Muscle of leg (tissue), 11 donors: Measurements from ENCODE around the gene CBX8. TPM values are rescaled to one million over a fixed set of nuclear protein-coding genes. Genes with fewer than 3 reads are reported as not detected.

Experiments
- DNase-seq: peaks from one replicate; pipeline ENCODE4 v3.0.0; 2013
- H3K27ac ChIP-seq: one replicate; pipeline ENCODE4 v1.5.1; 2013; ENCODE audit warnings: mild to moderate bottlenecking, low read length, control low read depth
- H3K27me3 ChIP-seq: one replicate; pipeline ENCODE4 v1.6.1; 2013; ENCODE audit warnings: low read length; ENCODE audit not compliant: control insufficient read depth, insufficient read depth
- H3K36me3 ChIP-seq: one replicate; pipeline ENCODE4 v1.6.1; 2013; ENCODE audit warnings: low read length; ENCODE audit not compliant: control insufficient read depth, insufficient read depth
- H3K4me1 ChIP-seq: one replicate; pipeline ENCODE4 v1.6.1; 2013; ENCODE audit warnings: low read length; ENCODE audit not compliant: control insufficient read depth, insufficient read depth
- H3K4me3 ChIP-seq: one replicate; pipeline ENCODE4 v1.5.1; 2013; ENCODE audit warnings: low read length, control low read depth
- H3K9me3 ChIP-seq: replicated peaks from 2 replicates; pipeline ENCODE4 v1.6.1; 2013; ENCODE audit warnings: low read depth, low read length; ENCODE audit not compliant: control insufficient read depth
- WGBS: methylation state at CpG from one replicate; pipeline ENCODE4 v1.1.5; 2013; ENCODE audit warnings: missing lambda C conversion rate; ENCODE audit not compliant: insufficient coverage; 5-methylcytosine and 5-hydroxymethylcytosine counted together
- polyA plus RNA-seq, 8 donors: library from polyadenylated mRNA; unstranded; fragments of 120-200 nt; gene quantifications; one replicate each; pipeline versions ENCODE4 v1.2.1 to v1.2.3, GENCODE V29; 2013; ENCODE audit warnings: inconsistent platforms in 1 of 8, low replicate concordance in 1 of 8; ENCODE audit not compliant: insufficient read length in 8 of 8, insufficient read depth in 1 of 8
- total RNA-seq: library from RNA; stranded (reverse); fragments of 120-200 nt; gene quantifications from one replicate; pipeline ENCODE4 v1.2.4, GENCODE V29; 2013

Gene CBX8
- total and polyA plus RNA-seq, 9 donors: 4.8 to 6.8 (median 5.9) TPM

GRCh38 chr17:79841369-79842135, 44.7 kb upstream of the CBX8 start:
- H3K4me1 ChIP-seq: peaks cover 72% of the 10 kb centered on the region
- WGBS: 1% methylated on average over 54 of the region's 55 CpGs
- no peaks in the 10 kb centered on the region for H3K36me3 ChIP-seq
- DNase-seq: peak; percentile 54
- H3K4me3 ChIP-seq: no peak overlapping the region
- no peaks in the 10 kb centered on the region for H3K9me3 ChIP-seq
- no peak overlapping the region for H3K27ac ChIP-seq
- peaks cover 63% of the 10 kb centered on the region for H3K27me3 ChIP-seq

DNA sequence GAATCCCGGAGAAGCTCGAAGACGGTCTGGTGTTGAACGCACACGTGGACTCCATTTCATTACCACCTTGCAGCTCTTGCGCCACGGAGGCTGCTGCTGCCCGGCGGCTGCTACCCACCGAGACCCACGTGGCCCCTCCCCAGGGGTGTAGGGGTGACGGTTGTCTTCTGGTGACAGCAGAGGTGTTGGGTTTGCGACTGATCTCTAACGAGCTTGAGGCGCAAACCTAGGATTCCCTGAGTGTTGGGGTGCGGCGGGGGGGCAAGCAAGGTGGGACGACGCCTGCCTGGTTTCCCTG, 44.1 kb upstream of the CBX8 start:
- Histone ChIP-seq H3K36me3 (peaks cover 3% of the 10 kb centered on the region), H3K9me3 (no peaks in the 10 kb centered on the region), H3K27ac (no peak overlapping the region), H3K4me3 (no peak overlapping the region), H3K4me1 (peaks cover 78% of the 10 kb centered on the region), H3K27me3 (peaks cover 60% of the 10 kb centered on the region)
- WGBS: 0% methylated on average over 7 of the region's 19 CpGs
- no peak for DNase-seq

GRCh38 chr17:79840269-79840988, 43.6 kb upstream of the CBX8 start:
- Histone ChIP-seq H3K36me3 (peaks cover 6% of the 10 kb centered on the region), H3K4me3 (no peak overlapping the region), H3K27ac (no peak overlapping the region), H3K9me3 (no peaks in the 10 kb centered on the region), H3K4me1 (peaks cover 81% of the 10 kb centered on the region), H3K27me3 (peaks cover 57% of the 10 kb centered on the region)
- DNase-seq: peak; percentile 82
- under 1% methylated on average over 69 of the region's 74 CpGs for WGBS

- WGBS: under 1% methylated on average over 93 of the region's 103 CpGs
- no peaks in the 10 kb centered on the region for H3K9me3 ChIP-seq
- H3K4me1 ChIP-seq: peaks cover 75% of the 10 kb centered on the region
- peak within 1 kb of the TSS; percentile 92 for H3K27ac ChIP-seq
- peak; percentile 98 for DNase-seq
- peak within 1 kb of the TSS; percentile 57 for H3K4me3 ChIP-seq
- peaks cover 14% of the 10 kb centered on the region for H3K36me3 ChIP-seq
- H3K27me3 ChIP-seq: peaks cover 51% of the 10 kb centered on the region
These were observed 42.7 kb upstream of the CBX8 start, which contains the start of gene CBX4 for GRCh38 chr17:79839356-79840268. Gene CBX4, minus strand, starts transcription at chr17:79839440. Its CDS starts 189 bp downstream, at chr17:79839251.

DNA sequence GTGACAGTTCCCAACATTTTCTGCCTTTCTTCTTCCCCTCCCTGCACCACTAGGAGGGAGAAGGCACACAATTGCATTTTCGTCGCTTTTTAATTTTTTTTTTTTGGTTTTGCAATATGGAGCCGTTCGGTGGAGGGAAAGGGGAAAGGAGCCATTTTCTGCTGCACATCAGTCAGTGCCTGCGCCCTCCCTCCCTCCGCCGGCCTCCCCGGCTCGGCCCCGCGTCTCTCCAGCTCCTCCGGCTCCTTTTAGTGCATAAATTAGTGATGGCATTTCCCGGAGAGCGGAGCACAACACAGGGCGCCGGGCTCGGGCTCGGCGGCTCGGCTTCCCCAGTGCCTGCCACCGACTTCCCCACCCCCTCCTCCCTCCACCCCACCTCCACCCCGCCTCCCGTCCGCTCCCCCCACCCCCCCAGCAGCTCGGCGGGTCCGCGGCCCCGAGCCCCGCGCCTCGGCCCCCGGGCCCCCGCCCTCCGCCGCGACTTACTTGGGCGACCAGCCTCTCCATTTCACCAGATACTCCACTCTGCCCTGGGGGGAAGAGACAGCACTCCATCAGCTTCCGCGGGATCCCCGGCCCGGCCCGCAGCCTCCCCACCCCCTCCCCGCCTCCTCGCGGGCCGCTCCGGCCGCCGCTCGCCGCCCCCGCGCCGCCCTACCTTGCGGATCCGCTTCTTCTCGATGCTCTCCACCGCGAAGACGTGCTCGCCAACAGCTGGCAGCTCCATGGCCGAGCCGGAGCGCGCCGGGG, 41.8 kb upstream of the CBX8 start:
- H3K27ac ChIP-seq: peak overlapping the region; percentile 92
- H3K36me3 ChIP-seq: peaks cover 17% of the 10 kb centered on the region
- peak overlapping the region; percentile 57 for H3K4me3 ChIP-seq
- no peaks in the 10 kb centered on the region for H3K9me3 ChIP-seq
- WGBS: 0% methylated on average over 35 of the region's 67 CpGs
- DNase-seq: peak; percentile 75
- peaks cover 43% of the 10 kb centered on the region for H3K27me3 ChIP-seq
- H3K4me1 ChIP-seq: peaks cover 67% of the 10 kb centered on the region

GRCh38 chr17:79837888-79838521, 41.1 kb upstream of the CBX8 start:
- peak overlapping the region; percentile 57 for H3K4me3 ChIP-seq
- H3K9me3 ChIP-seq: no peaks in the 10 kb centered on the region
- peaks cover 64% of the 10 kb centered on the region for H3K4me1 ChIP-seq
- 0% methylated on average over 10 of the region's 30 CpGs for WGBS
- peaks cover 37% of the 10 kb centered on the region for H3K27me3 ChIP-seq
- DNase-seq: peak; percentile 16
- H3K27ac ChIP-seq: peak overlapping the region; percentile 92
- H3K36me3 ChIP-seq: peaks cover 17% of the 10 kb centered on the region

DNA sequence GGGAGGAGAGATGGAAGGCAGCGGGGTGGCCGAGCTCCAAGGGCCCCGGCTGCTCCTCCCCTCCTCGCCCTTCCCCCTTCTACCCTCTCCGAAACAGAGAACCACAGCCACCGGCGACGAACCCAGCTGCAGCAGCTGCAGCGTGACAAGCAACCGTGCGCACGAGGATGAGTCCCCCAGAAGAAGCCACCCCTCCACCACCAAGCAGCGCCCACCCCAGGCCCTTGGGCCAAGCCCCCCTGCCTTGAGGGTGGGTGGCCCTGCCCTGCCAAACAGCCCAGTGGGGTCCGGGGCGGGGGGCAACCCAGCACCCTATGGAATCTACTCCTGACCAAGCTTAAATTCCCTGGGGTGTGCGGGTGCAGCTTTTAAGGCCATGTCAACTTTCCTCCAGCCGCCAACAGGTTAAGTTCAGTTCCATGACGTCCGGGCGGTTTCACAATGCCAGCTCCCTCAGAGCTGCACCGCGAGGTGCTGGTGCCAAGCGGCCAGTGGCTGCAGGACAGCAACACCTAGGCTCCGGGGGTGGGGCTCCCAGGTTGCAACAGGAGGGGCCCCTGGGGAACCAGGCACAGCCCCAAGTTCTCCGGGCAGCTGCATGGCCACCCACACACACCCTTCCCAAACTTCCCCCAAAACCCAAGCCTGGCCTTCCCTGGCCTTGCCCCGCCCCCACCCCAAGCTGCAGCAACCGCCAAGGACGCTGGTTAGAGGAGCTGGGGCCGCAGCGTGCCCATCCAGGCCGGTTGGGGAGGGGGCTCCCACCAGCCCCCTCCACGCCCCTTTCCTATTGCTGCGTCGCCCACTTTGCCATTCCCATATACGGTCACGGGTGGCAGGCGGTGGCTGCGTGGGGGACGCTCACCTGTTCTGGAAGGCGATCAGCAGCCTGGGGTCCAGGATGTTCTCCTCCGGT, 40.4 kb upstream of the CBX8 start:
- Histone ChIP-seq H3K4me1 (peaks cover 64% of the 10 kb centered on the region), H3K27ac (peak overlapping the region; percentile 92), H3K27me3 (peaks cover 29% of the 10 kb centered on the region), H3K4me3 (peak overlapping the region; percentile 57), H3K9me3 (no peaks in the 10 kb centered on the region), H3K36me3 (peaks cover 17% of the 10 kb centered on the region)
- 20% methylated on average over 30 of the region's 41 CpGs for WGBS
- peak; percentile 72 for DNase-seq

DNA sequence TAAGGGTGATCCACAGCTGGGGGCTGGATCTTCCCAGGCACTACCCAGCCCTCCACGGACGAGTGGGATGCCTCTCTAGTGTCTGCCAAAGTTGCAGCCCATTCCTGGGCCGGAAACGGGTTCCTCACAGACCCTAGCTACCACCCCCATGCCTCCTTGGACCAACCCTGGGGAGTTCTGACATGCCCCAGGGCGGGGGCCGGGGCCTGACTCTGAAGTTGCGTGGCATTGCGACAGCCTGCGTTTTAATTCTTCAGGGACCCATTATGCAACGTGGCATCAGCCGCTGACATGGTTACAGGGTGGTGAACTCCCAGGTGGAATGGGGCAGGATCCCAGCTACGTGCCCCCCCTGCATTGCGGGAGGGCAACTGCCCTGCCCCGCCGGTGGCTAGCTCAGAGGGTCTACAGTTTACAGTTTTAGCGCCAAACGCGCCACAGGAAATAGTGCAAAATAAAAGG, 39.7 kb upstream of the CBX8 start:
- H3K27ac ChIP-seq: no peak overlapping the region
- peaks cover 17% of the 10 kb centered on the region for H3K36me3 ChIP-seq
- peaks cover 64% of the 10 kb centered on the region for H3K4me1 ChIP-seq
- peaks cover 23% of the 10 kb centered on the region for H3K27me3 ChIP-seq
- peak overlapping the region; percentile 57 for H3K4me3 ChIP-seq
- no peak for DNase-seq
- H3K9me3 ChIP-seq: no peaks in the 10 kb centered on the region
- 35% methylated on average over 10 of the region's 18 CpGs for WGBS
